ENCODE measurements around the gene TUBA4B.

Gene TUBA4B

GRCh38 chr2:219218732-219219701 is 34.0 kb upstream of the TUBA4B start, which contains the start of gene ABCB6:
TSS of gene ABCB6 (minus strand) at chr2:219218958. CDS start at chr2:219218673, 285 bp downstream.
- peak; percentile 95 for DNase-seq (ENCODE audit: low spot score)

- DNase-seq (ENCODE audit: low spot score) = no peak
Measured at GRCh38 chr2:219219784-219220532, 33.1 kb upstream of the TUBA4B start.

- no peak for DNase-seq (ENCODE audit: low spot score)
Measured at GRCh38 chr2:219220652-219221402, 32.2 kb upstream of the TUBA4B start.

- DNase-seq (ENCODE audit: low spot score) = no peak
Measured at GRCh38 chr2:219221957-219222518, 31.0 kb upstream of the TUBA4B start.

GRCh38 chr2:219223831-219224610 is 29.0 kb upstream of the TUBA4B start:
- DNase-seq (ENCODE audit: low spot score) = no peak

- no peak for DNase-seq (ENCODE audit: low spot score)
Measured at GRCh38 chr2:219225350-219225749, 27.7 kb upstream of the TUBA4B start.

- no peak for DNase-seq (ENCODE audit: low spot score)
Measured at GRCh38 chr2:219228041-219228910, 24.8 kb upstream of the TUBA4B start.

GRCh38 chr2:219228911-219229304 is 24.1 kb upstream of the TUBA4B start:
- no peak for DNase-seq (ENCODE audit: low spot score)

- peak; percentile 99 for DNase-seq (ENCODE audit: low spot score)
Measured at GRCh38 chr2:219229305-219230058, 23.6 kb upstream of the TUBA4B start, which contains the start of the genes ANKZF1 and ATG9A. TSS of gene ANKZF1 (plus strand) at chr2:219229806. CDS start at chr2:219230258, 452 bp downstream. TSS of gene ATG9A (minus strand) at chr2:219229636. CDS start at chr2:219228024, 1,612 bp downstream.

GRCh38 chr2:219230059-219230540 is 22.9 kb upstream of the TUBA4B start:
- DNase-seq (ENCODE audit: low spot score) = peak; percentile 58

- DNase-seq (ENCODE audit: low spot score) = no peak
Measured at GRCh38 chr2:219234331-219234730, 18.7 kb upstream of the TUBA4B start.

GRCh38 chr2:219243291-219243761 is 9.7 kb upstream of the TUBA4B start:
- DNase-seq (ENCODE audit: low spot score) = no peak

GRCh38 chr2:219244789-219245147 is 8.3 kb upstream of the TUBA4B start:
- no peak for DNase-seq (ENCODE audit: low spot score)

- peak; percentile 88 for DNase-seq (ENCODE audit: low spot score)
Measured at GRCh38 chr2:219245148-219245898, 7.7 kb upstream of the TUBA4B start, which contains the start of the genes GLB1L and STK16. TSS of gene GLB1L (minus strand) at chr2:219245444. CDS start at chr2:219243573, 1,871 bp downstream. TSS of gene STK16 (plus strand) at chr2:219245479. CDS start at chr2:219246000, 521 bp downstream.

GRCh38 chr2:219245899-219246230 is 7.2 kb upstream of the TUBA4B start:
- DNase-seq (ENCODE audit: low spot score) = no peak

GRCh38 chr2:219246559-219246958 is 6.5 kb upstream of the TUBA4B start:
- no peak for DNase-seq (ENCODE audit: low spot score)

- peak; percentile 43 for DNase-seq (ENCODE audit: low spot score)
Measured at GRCh38 chr2:219247678-219248642, 5.1 kb upstream of the TUBA4B start.

Measured in germinal center (tissue), 1 donor.